ENCODE data around the gene MEIS2.

- TF ChIP-seq CTCF (conservative IDR thresholded peaks at IDR 0.05; ENCODE audit: low read depth, low read length) (no peak), EZH2 (IDR thresholded peaks at IDR 0.05; ENCODE audit: borderline replicate concordance, low read depth, low read length, poor library complexity, severe bottlenecking) (no peak)
Measured at GRCh38 chr15:37130356-37130755, 30.0 kb upstream of the MEIS2 start.

Data from A673 (cell line).